Epithelial cell of proximal tubule (primary cell): ENCODE data around the gene TMEM181. TPM values are rescaled to one million over a fixed set of nuclear protein-coding genes. Genes with fewer than 3 reads are reported as not detected.

ENCODE experiments used
- DNase-seq: peaks from one replicate; pipeline ENCODE4 v3.0.0-alpha.2; 2011; ENCODE audit warnings: low read depth
- H3K4me3 ChIP-seq: 2 replicates; pipeline ENCODE4 v1.5.1; 2011; ENCODE audit warnings: low read depth, mild to moderate bottlenecking, low read length
- total RNA-seq: library from RNA; depleted of rRNA; stranded (reverse); fragments of >200 nt; gene quantifications from 2 replicates; pipeline ENCODE4 v1.2.3, GENCODE V29; 2015
- TF ChIP-seq, protein P1 (sequence below): conservative IDR thresholded peaks from 2 replicates; pipeline ENCODE4 v1.5.1; 2012; ENCODE audit warnings: low read depth, mild to moderate bottlenecking, low read length

TMEM181 gene
- total RNA-seq, 1 donor from 2014 or later: 16.5 TPM

DNA sequence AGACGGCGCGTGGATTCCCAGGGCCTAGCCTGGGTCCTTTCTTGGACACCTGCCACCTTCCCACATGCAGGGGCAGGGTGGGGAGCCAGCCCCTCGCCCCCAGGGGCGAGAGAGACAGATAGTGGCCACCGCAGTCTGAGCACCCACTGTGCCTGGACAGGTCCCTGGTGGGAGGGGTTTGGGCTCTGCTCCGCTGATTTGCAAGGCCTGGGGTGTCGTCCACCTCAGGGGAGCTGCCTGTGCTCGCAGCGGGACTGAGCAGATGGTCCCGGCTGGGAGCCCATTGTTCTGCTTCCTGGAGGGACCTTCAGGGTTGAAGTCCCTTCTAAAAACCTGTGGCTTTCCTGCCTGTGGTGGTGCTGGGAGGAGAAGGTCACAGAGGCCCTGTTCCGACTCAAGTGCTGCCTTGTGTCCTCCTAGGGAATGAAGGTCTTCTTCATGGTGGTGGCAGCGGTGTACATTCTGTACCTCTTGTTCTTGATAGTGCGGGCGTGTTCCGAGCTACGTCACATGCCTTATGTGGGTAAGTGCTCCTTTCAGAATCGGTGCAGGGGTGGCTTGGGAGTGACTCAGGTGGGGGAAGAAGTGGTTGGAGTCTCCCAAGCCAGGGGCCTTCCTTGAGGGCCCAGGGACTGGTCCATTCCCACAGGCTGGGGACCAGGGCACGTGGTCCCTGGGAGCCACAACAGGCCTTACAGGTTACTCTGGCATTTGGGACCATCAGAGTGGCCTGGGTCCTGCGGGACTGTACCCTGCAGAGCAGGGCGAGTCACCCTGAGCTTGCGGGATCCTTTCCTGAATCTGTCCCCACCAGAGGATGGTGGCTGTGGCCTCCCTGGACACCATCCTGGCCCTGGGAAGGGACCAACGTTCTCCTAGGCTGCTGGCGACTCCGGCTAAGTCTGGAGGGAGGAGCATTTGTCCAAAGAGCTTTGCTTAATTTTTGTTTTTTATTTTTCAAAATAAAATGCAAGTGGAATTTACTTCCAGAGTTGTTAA lies 65.1 kb downstream of the TMEM181 start:
- TF ChIP-seq, protein P1, sequence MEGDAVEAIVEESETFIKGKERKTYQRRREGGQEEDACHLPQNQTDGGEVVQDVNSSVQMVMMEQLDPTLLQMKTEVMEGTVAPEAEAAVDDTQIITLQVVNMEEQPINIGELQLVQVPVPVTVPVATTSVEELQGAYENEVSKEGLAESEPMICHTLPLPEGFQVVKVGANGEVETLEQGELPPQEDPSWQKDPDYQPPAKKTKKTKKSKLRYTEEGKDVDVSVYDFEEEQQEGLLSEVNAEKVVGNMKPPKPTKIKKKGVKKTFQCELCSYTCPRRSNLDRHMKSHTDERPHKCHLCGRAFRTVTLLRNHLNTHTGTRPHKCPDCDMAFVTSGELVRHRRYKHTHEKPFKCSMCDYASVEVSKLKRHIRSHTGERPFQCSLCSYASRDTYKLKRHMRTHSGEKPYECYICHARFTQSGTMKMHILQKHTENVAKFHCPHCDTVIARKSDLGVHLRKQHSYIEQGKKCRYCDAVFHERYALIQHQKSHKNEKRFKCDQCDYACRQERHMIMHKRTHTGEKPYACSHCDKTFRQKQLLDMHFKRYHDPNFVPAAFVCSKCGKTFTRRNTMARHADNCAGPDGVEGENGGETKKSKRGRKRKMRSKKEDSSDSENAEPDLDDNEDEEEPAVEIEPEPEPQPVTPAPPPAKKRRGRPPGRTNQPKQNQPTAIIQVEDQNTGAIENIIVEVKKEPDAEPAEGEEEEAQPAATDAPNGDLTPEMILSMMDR: no peak

DNA sequence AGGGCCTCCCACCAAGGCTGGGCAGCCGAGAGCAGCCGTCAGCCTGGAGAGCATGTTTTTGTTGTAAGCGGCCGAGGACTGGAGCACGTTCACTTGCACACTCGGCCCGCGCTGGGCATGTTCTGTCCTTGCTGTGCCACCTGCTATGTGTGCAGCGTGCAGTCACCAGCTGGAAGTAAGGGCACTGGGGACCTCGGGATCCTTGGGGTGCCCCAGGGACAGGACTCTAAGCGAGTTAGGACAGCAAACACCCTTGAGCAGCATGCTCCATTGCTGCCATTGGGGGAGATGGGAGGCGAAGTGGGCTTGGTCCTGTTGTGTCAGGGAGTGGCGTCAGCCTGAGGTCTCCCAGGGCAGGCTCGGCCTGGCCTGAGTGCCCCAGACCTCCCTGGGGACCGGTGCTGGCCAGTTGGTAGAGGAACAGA lies 66.0 kb downstream of the TMEM181 start:
- TF ChIP-seq, protein P1: no peak
- no peak overlapping the region for H3K4me3 ChIP-seq

More for the DNA sequence above, 65.1 kb downstream of the TMEM181 start:
- H3K4me3 ChIP-seq: no peak overlapping the region
- DNase-seq: no peak

DNA sequence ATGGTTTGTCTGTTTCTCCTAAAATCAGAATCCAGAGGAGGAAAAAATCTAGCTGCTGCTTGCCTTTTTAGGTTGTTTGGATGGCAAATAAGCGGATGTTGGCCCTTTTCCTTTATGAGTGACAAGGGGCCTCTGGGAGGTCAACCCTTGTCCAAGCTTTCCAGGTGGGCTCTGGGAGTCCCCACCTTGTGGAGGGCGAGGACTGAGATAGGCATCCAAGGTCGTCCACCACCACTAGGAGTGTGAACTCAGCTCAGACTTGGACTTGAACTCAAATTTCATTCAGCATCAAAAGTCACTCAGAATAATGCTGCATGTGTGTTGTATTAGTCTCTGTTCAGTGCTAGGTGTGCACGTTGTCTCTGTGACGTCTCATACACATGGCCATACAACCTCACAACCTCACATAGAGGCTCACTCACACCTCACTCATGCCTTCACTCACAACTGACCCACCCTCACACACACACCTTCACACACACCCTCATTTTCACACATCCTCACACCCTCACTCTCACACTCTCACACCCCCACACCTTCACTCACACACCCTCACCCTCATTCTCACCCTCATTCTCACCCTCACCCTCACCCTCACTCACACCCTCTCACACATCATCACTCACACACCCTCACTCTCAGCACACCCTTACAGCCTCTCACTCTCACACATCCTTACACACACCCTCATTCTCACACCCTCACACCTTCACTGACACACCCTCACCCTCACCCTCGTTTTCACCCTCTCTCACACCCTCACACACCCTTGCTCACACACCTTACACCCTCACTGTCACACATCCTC lies 66.7 kb downstream of the TMEM181 start:
- H3K4me3 ChIP-seq: no peak overlapping the region
- no peak for DNase-seq
- TF ChIP-seq, protein P1: no peak

More for the DNA sequence above, 66.0 kb downstream of the TMEM181 start:
- no peak for DNase-seq

DNA sequence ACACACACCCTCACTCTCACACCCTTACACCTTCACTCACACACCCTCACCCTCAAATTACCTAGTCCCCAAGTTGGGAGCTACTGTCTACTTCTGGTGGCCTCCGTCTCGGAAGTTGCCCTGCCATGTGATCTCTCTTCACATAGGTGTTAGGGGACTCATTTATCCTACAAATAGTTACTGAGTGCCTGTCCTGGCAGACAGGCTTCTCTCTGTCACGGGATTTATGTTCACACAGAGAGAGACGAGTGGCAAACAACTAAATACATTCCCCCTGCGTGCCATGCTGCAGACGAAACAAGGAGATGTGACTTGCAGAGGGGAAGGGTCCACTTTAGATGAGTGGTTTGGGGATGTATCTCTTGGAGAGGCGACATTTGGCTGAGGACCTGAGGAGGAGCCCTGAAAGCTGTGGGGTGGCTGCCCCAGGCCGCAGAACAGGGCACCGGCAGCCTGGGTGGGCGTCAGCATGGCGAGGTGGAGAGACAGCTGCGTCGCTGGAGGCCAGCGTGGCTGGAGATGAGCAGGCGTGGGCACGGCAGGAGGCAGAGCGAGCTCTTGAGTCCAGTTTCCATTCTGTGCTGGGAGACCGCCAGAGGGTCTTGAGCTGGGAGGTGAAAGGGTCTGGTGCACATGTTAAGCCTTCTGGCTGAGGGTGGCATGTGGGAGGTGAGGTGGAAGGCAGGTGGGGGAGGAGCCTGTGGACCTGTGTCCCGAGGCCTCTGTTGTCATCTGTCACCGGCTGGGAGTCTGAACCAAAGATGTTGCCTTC lies 67.5 kb downstream of the TMEM181 start:
- DNase-seq: no peak
- TF ChIP-seq, protein P1: no peak
- H3K4me3 ChIP-seq: no peak overlapping the region

DNA sequence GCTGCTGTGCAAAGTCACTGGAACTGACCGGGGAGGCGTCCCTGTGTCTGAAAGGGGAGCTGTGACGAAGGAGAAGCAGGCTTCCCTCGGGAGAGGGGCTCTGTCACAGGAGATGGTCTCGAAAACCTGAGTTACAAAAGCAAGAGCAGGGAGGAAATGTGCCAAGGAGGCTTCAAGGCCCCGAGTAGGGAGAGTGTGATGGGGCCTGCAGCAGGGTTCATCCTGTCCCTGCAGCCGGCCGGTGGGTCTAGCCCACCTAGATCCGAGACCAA lies 68.0 kb downstream of the TMEM181 start:
- no peak for DNase-seq
- TF ChIP-seq, protein P1: no peak
- no peak overlapping the region for H3K4me3 ChIP-seq

DNA sequence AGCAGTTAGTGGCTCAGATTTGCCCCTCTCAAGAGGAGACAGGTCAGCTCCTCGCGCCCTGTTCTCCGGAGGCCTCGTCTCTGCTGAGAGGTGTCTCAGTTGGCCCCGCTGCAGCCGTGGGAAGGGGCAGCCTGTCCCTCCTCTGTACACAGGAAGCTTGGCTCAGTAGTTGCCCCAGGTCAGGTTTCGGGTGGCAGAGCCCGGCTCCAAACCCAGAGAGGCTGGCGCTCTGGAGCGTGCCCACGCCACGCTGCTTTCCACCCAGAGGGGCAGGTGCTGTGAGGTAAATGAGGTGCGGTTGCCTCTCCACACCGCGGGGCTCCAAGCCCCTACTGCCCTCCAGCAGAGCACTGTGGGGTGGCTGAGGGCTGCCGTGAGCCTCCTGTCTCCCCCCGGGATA lies 68.7 kb downstream of the TMEM181 start:
- DNase-seq: no peak
- TF ChIP-seq, protein P1: no peak
- no peak overlapping the region for H3K4me3 ChIP-seq
